Bone marrow (tissue), 2 donors: ENCODE data around the gene BEST1.
"Not testable (repeated sequence)": the region's sequence is repeated elsewhere in the genome, so short reads cannot be mapped to it uniquely, and the experiment has no call there.

Source experiments
- DNase-seq, 2 donors: peaks; one replicate each; lab custom pipeline; 2025; lab: John Stamatoyannopoulos, UW

Gene BEST1

GRCh38 chr11:61978703-61979661, 28.8 kb downstream of the BEST1 start:
- DNase-seq = no peak

- DNase-seq = no peak
Observed at GRCh38 chr11:61980783-61981541, 30.8 kb downstream of the BEST1 start.

GRCh38 chr11:61983419-61983818, 33.3 kb downstream of the BEST1 start:
- DNase-seq = no peak

GRCh38 chr11:61985869-61986268, 35.7 kb downstream of the BEST1 start:
- no peak for DNase-seq

GRCh38 chr11:61994981-61995380, 44.8 kb downstream of the BEST1 start:
- DNase-seq = no peak

GRCh38 chr11:61996933-61997332, 46.8 kb downstream of the BEST1 start:
- no peak for DNase-seq

GRCh38 chr11:61999141-61999975, 49.2 kb downstream of the BEST1 start:
- no peak for DNase-seq

- no peak for DNase-seq
Observed at GRCh38 chr11:62000539-62001446, 50.6 kb downstream of the BEST1 start.

GRCh38 chr11:62001450-62002191, 51.5 kb downstream of the BEST1 start:
- DNase-seq = no peak

- DNase-seq = not testable (repeated sequence)
Observed at GRCh38 chr11:62002283-62002682, 52.1 kb downstream of the BEST1 start.

GRCh38 chr11:62004473-62004872, 54.3 kb downstream of the BEST1 start:
- DNase-seq = peak in 1 of 2 donors; percentile 39

GRCh38 chr11:62008193-62008592, 58.0 kb downstream of the BEST1 start:
- no peak for DNase-seq

GRCh38 chr11:62010935-62011528, 60.9 kb downstream of the BEST1 start:
- DNase-seq = no peak

- no peak for DNase-seq
Observed at GRCh38 chr11:62011881-62012280, 61.7 kb downstream of the BEST1 start.

GRCh38 chr11:62012451-62012831, 62.3 kb downstream of the BEST1 start:
- DNase-seq = no peak

- no peak for DNase-seq
Observed at GRCh38 chr11:62012832-62013461, 62.8 kb downstream of the BEST1 start.
